ENCODE results near the gene MINDY4. TPM values are rescaled to one million over a fixed set of nuclear protein-coding genes. Genes with fewer than 3 reads are reported as not detected.

Gene MINDY4
- total RNA-seq, 4 donors from 2014 or later, result 4.6 to 14.1 (median 6.8) TPM

- Histone ChIP-seq H3K36me3 (no peaks in the 10 kb centered on the region), H3K4me1 (peaks cover 0 to 17% (median 7%) of the 10 kb centered on the region in 4 donors), H3K9me3 (no peaks in the 10 kb centered on the region), H3K4me3 (no peak overlapping the region), H3K27ac (peak overlapping the region in 2 of 4 donors; percentile 23 to 66), H3K27me3 (no peaks in the 10 kb centered on the region)
- WGBS, 2 donors (ENCODE audit: low coverage in 1 of 2), result 99% methylated on average over 6 of the region's 6 CpGs; no CpG with 5 or more reads in 1 of the 2 donors
- in situ Hi-C loops (cut with MboI; ENCODE audit: low pct_ligation_motif_present in 1 of 4, low pct_unique_long_range_greater_than_20kb in 1 of 4, low sequenced_read_pairs in 3 of 4) (loop anchor here in 1 of 4 donors (25.0 kb wide), 1 partner anchor 300 kb away; no protein-coding TSS in a partner anchor), intact Hi-C loops (cut with DNase I; ENCODE audit: low total_unique reads) (no loop called here)
- DNase-seq, result no peak
- no peak for TF ChIP-seq CTCF (IDR thresholded peaks at IDR 0.05)
- TF ChIP-seq POLR2AphosphoS5 (IDR thresholded peaks at IDR 0.05), result no peak
- no peak for TF ChIP-seq POLR2A (IDR thresholded peaks at IDR 0.05)
- TF ChIP-seq EP300 (IDR thresholded peaks at IDR 0.05; ENCODE audit: low read depth), result no peak
Observed at GRCh38 chr7:30812676-30813075, 41.5 kb downstream of the MINDY4 start.

- WGBS, 2 donors (ENCODE audit: low coverage in 1 of 2), result 92% methylated on average over 4 of the region's 4 CpGs; no CpG with 5 or more reads in 1 of the 2 donors
- TF ChIP-seq EP300 (IDR thresholded peaks at IDR 0.05; ENCODE audit: low read depth), result no peak
- TF ChIP-seq POLR2AphosphoS5 (IDR thresholded peaks at IDR 0.05), result no peak
- no peak for TF ChIP-seq POLR2A (IDR thresholded peaks at IDR 0.05)
- TF ChIP-seq CTCF (IDR thresholded peaks at IDR 0.05), result no peak
- Histone ChIP-seq H3K27me3 (no peaks in the 10 kb centered on the region), H3K4me1 (peaks cover 0 to 17% (median 7%) of the 10 kb centered on the region in 4 donors), H3K4me3 (no peak overlapping the region), H3K9me3 (no peaks in the 10 kb centered on the region), H3K36me3 (no peaks in the 10 kb centered on the region), H3K27ac (peak overlapping the region; percentile 19 to 75 (median 67))
- DNase-seq, result no peak
- in situ Hi-C loops (cut with MboI; ENCODE audit: low pct_ligation_motif_present in 1 of 4, low pct_unique_long_range_greater_than_20kb in 1 of 4, low sequenced_read_pairs in 3 of 4), result loop anchor here in 1 of 4 donors (25.0 kb wide), 1 partner anchor 299 kb away; no protein-coding TSS in a partner anchor
- intact Hi-C loops (cut with DNase I; ENCODE audit: low total_unique reads), result no loop called here
Observed at GRCh38 chr7:30813466-30813865, 42.2 kb downstream of the MINDY4 start.

- in situ Hi-C loops (cut with MboI; ENCODE audit: low pct_ligation_motif_present in 1 of 4, low pct_unique_long_range_greater_than_20kb in 1 of 4, low sequenced_read_pairs in 3 of 4) (loop anchor here in 1 of 4 donors (25.0 kb wide), 1 partner anchor 297 kb away; no protein-coding TSS in a partner anchor), intact Hi-C loops (cut with DNase I; ENCODE audit: low total_unique reads) (no loop called here)
- Histone ChIP-seq H3K27me3 (no peaks in the 10 kb centered on the region), H3K9me3 (no peaks in the 10 kb centered on the region), H3K27ac (peak overlapping the region; percentile 8 to 75 (median 67)), H3K4me3 (no peak overlapping the region), H3K36me3 (no peaks in the 10 kb centered on the region), H3K4me1 (peaks cover 0 to 17% (median 7%) of the 10 kb centered on the region in 4 donors)
- WGBS, 2 donors (ENCODE audit: low coverage in 1 of 2), result 62 to 79% methylated on average over 3 to 4 of the region's 4 CpGs
- DNase-seq, result no peak
- TF ChIP-seq CTCF (IDR thresholded peaks at IDR 0.05) (no peak), POLR2AphosphoS5 (IDR thresholded peaks at IDR 0.05) (no peak), POLR2A (IDR thresholded peaks at IDR 0.05) (no peak), EP300 (IDR thresholded peaks at IDR 0.05; ENCODE audit: low read depth) (no peak)
Observed at GRCh38 chr7:30814700-30815387, 43.6 kb downstream of the MINDY4 start.

GRCh38 chr7:30815388-30815854 lies 44.2 kb downstream of the MINDY4 start:
- WGBS, 2 donors (ENCODE audit: low coverage in 1 of 2), result 82 to 86% methylated on average over 1 to 3 of the region's 3 CpGs
- in situ Hi-C loops (cut with MboI; ENCODE audit: low pct_ligation_motif_present in 1 of 4, low pct_unique_long_range_greater_than_20kb in 1 of 4, low sequenced_read_pairs in 3 of 4), result loop anchor here in 1 of 4 donors (25.0 kb wide), 1 partner anchor 297 kb away; no protein-coding TSS in a partner anchor
- no peaks in the 10 kb centered on the region for H3K9me3 ChIP-seq
- TF ChIP-seq CTCF (IDR thresholded peaks at IDR 0.05), result no peak
- no peak for TF ChIP-seq POLR2A (IDR thresholded peaks at IDR 0.05)
- no peak for TF ChIP-seq POLR2AphosphoS5 (IDR thresholded peaks at IDR 0.05)
- no peak for TF ChIP-seq EP300 (IDR thresholded peaks at IDR 0.05; ENCODE audit: low read depth)
- no peaks in the 10 kb centered on the region for H3K27me3 ChIP-seq
- no peaks in the 10 kb centered on the region for H3K36me3 ChIP-seq
- DNase-seq, result no peak
- intact Hi-C loops (cut with DNase I; ENCODE audit: low total_unique reads), result no loop called here
- H3K4me1 ChIP-seq, result peaks cover 0 to 17% (median 7%) of the 10 kb centered on the region in 4 donors
- H3K4me3 ChIP-seq, result no peak overlapping the region
- peak overlapping the region; percentile 8 to 75 (median 67) for H3K27ac ChIP-seq

Data from transverse colon (tissue), 4 donors.